ENCODE data around the gene APOA4.

APOA4 gene

DNA sequence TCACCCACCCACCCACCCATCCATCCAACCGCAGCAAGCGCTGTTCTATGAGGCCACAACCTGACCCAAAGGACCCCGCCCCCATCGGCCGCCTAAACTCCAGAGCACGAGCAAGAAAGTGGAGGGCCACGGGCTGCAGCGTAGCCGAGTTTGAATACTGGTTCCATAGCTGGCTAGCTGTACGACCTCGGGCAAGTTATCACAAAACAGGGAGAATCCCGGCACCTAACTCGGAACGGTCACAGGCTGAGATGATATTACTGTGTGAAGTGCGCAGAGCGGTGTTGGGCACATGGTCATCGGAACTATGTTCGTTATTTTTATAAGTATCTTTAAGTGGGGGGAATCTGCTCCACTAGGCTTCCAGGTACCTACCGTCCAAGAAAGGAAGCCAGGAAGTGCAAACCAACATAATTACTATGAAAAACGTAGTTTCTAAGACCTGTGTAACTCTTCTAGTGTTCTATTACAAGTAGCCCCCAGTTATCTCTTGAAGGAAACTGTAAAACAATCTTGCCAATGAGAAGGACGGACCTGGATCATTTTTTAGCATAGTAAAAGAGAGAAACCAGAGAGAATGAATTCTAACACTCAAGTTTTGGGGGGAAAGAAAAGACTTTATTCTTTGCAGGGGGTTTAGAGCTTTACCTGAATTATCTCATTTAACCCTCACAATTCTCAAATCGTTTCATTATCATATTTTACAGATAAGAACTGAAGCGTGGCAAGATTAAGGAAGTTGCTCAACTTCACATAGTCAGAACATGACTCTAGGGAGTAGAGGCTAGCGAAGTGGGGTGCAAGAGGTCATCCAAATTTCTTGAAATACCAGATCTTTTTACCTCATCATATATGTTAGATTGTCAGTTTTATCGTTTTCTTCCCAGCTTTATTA is 49.7 kb downstream of the APOA4 start:
- in situ Hi-C loops (cut with HindIII; ENCODE audit: low sequenced_read_pairs) = no loop called here
- peak; percentile 25 for DNase-seq (ENCODE audit: low read depth, low spot score)
- TF ChIP-seq, protein P1, sequence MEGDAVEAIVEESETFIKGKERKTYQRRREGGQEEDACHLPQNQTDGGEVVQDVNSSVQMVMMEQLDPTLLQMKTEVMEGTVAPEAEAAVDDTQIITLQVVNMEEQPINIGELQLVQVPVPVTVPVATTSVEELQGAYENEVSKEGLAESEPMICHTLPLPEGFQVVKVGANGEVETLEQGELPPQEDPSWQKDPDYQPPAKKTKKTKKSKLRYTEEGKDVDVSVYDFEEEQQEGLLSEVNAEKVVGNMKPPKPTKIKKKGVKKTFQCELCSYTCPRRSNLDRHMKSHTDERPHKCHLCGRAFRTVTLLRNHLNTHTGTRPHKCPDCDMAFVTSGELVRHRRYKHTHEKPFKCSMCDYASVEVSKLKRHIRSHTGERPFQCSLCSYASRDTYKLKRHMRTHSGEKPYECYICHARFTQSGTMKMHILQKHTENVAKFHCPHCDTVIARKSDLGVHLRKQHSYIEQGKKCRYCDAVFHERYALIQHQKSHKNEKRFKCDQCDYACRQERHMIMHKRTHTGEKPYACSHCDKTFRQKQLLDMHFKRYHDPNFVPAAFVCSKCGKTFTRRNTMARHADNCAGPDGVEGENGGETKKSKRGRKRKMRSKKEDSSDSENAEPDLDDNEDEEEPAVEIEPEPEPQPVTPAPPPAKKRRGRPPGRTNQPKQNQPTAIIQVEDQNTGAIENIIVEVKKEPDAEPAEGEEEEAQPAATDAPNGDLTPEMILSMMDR (IDR thresholded peaks at IDR 0.05; ENCODE audit: low read depth, low read length) = no peak
- peak overlapping the region; percentile 70 for H3K4me3 ChIP-seq (ENCODE audit: low read depth, low read length)

DNA sequence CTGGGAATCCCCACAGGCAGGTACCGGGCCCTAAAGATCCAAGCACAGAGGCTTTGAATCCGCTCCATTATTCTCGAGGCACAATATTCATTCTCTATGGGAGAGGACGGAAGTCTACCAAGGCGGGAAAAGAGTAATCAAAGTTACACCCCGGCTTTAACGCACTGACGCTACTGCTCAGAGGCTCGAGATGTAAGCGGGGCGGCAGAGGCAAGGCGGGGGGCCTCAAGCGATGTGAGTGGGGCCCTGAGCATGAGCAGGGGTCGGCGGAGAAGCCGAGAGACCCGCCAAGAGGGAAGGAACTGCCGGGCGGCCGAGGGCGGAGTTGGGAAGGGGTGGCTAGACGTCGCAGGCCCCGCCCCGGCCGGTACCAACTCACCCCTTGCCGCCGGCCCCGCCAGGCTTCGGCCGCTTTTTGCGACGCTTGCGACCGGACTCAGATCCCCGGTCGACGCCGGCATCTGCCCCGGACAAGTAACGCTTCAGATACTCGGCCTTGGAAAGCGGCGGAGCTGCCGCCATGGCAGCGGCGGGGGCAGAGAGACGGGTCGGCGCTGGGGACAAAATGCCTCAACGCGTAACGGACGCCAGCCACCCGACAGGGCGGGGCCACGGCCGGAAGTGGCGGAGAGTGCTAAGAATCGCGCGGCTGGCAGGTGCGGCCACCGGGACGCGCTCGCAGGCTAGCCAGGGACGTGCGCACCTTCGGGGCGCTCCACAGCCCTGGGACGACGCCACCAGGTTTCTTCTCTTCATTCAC is 50.5 kb downstream of the APOA4 start, which contains the start of gene BUD13:
Gene BUD13, minus strand, starts transcription at position 545 of the 760 bp plus-strand sequence. Its CDS starts 23 bp downstream, at position 522.
- H3K4me3 ChIP-seq (ENCODE audit: low read depth, low read length) = peak within 1 kb of the TSS; percentile 70
- in situ Hi-C loops (cut with HindIII; ENCODE audit: low sequenced_read_pairs) = no loop called here
- peak; percentile 85 for DNase-seq (ENCODE audit: low read depth, low spot score)
- TF ChIP-seq, protein P1 (IDR thresholded peaks at IDR 0.05; ENCODE audit: low read depth, low read length) = no peak

DNA sequence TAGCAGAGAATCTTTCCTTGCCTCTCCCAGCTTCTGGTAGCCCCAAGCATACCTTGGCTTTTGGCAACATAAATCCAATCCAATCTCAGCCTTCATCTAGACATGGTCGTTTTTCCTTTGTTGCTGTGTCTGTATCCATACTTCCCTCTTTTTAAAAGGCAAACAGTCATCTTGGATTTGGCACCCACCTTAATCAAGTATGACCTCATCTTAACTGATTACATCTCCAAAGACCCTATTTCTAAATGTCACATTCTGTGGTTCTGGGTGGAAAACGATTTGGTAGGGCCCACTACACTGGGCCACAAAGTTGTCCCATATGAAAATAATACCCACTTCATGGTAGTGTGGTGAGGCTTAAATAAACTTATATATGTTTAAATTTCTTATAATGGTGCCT is 51.2 kb downstream of the APOA4 start:
- peak overlapping the region; percentile 70 for H3K4me3 ChIP-seq (ENCODE audit: low read depth, low read length)
- in situ Hi-C loops (cut with HindIII; ENCODE audit: low sequenced_read_pairs) = no loop called here
- no peak for DNase-seq (ENCODE audit: low read depth, low spot score)
- TF ChIP-seq, protein P1 (IDR thresholded peaks at IDR 0.05; ENCODE audit: low read depth, low read length) = no peak

All from astrocyte of the spinal cord (primary cell).